PC-3 (cell line): Measurements from ENCODE around the gene KIF11. TPM values are rescaled to one million over a fixed set of nuclear protein-coding genes. Genes with fewer than 3 reads are reported as not detected.

Source experiments
- ATAC-seq: fragments of 200-7000 bp; cut with Tn5 transposase; 2 replicates; pipeline ENCODE4 v1.9.1; 2020; ENCODE audit warnings: mild to moderate bottlenecking, moderate library complexity
- BruUV-seq: library from RNA; stranded (reverse); fragments of 400-500 nt; replicated peaks from 2 replicates; lab custom pipeline; 2021; lab: Mats Ljungman, UMichigan
- CTCF ChIA-PET: fragments of 300-600 bp; sonication (Branson Sonifier 250); formaldehyde crosslinking; loops from one replicate; lab custom pipeline; 2022; ENCODE audit warnings: antibody characterized with exemption; lab: Charles Lee
- POLR2A ChIA-PET: fragments of 300-600 bp; sonication (Branson Sonifier 250); formaldehyde crosslinking; loops from one replicate; lab custom pipeline; 2022; ENCODE audit warnings: antibody characterized with exemption; ENCODE audit not compliant: unreplicated experiment; lab: Charles Lee
- DNase-seq: peaks from one replicate; pipeline ENCODE4 v3.0.0-alpha.2; 2015
- H2AFZ ChIP-seq: fragments of 300-600 bp; sonication (generic); 2 replicates; pipeline ENCODE4 v1.6.0; 2016; ENCODE audit warnings: antibody characterized with exemption, low read length
- H3F3A ChIP-seq: fragments of 300-600 bp; sonication (generic); one replicate; pipeline ENCODE4 v1.6.0; 2017; ENCODE audit warnings: antibody characterized with exemption, low read length, control low read depth, mild to moderate bottlenecking; ENCODE audit not compliant: unreplicated experiment
- H3K27ac ChIP-seq: fragments of 300-600 bp; sonication (generic); 2 replicates; pipeline ENCODE4 v1.5.1; 2016; ENCODE audit warnings: mild to moderate bottlenecking, low read length
- H3K27me3 ChIP-seq: fragments of 300-600 bp; sonication (generic); 2 replicates; pipeline ENCODE4 v1.6.1; 2016; ENCODE audit warnings: low read length, mixed read lengths
- H3K36me3 ChIP-seq: fragments of 300-600 bp; sonication (generic); 2 replicates; pipeline ENCODE4 v1.6.1; 2016; ENCODE audit warnings: low read depth, mixed run types, low read length, mixed read lengths
- H3K4me1 ChIP-seq: fragments of 300-600 bp; sonication (generic); 2 replicates; pipeline ENCODE4 v1.5.1; 2016; ENCODE audit warnings: low read length; ENCODE audit not compliant: insufficient read depth
- H3K4me2 ChIP-seq: fragments of 300-600 bp; sonication (generic); 2 replicates; pipeline ENCODE4 v1.6.0; 2016; ENCODE audit warnings: low read length
- H3K4me3 ChIP-seq: fragments of 300-600 bp; sonication (generic); 2 replicates; pipeline ENCODE4 v1.5.1; 2016; ENCODE audit warnings: mild to moderate bottlenecking, low read length, mixed read lengths
- H3K79me2 ChIP-seq: fragments of 300-600 bp; sonication (generic); 2 replicates; pipeline ENCODE4 v1.6.1; 2017; ENCODE audit warnings: low read length, mixed read lengths
- H3K9ac ChIP-seq: fragments of 300-600 bp; sonication (generic); 2 replicates; pipeline ENCODE4 v1.6.0; 2016; ENCODE audit warnings: mild to moderate bottlenecking, low read length
- H3K9me2 ChIP-seq: fragments of 300-600 bp; sonication (generic); replicated peaks from 2 replicates; pipeline ENCODE4 v1.6.1; 2016; ENCODE audit warnings: mixed run types, low read length, mixed read lengths
- H3K9me3 ChIP-seq: fragments of 300-600 bp; sonication (generic); 2 replicates; pipeline ENCODE4 v1.6.1; 2016; ENCODE audit warnings: low read length, mixed read lengths
- H4K20me1 ChIP-seq: fragments of 300-600 bp; sonication (generic); 2 replicates; pipeline ENCODE4 v1.6.1; 2016; ENCODE audit warnings: low read length, mixed read lengths
- CTCF ChIP-seq: fragments of 300-600 bp; sonication (generic); conservative IDR thresholded peaks from 2 replicates; pipeline ENCODE4 v1.5.1; 2017; ENCODE audit warnings: antibody characterized with exemption, low read depth, mild to moderate bottlenecking, low read length
- EZH2 ChIP-seq: fragments of 300-600 bp; sonication (generic); IDR thresholded peaks from one replicate; pipeline ENCODE4 v1.6.1; 2017; ENCODE audit warnings: antibody characterized with exemption, mild to moderate bottlenecking, low read length; ENCODE audit not compliant: unreplicated experiment
- EZH2phosphoT487 ChIP-seq: fragments of 300-600 bp; sonication (generic); IDR thresholded peaks from 2 replicates; pipeline ENCODE4 v1.6.1; 2018; ENCODE audit warnings: mild to moderate bottlenecking, antibody characterized with exemption, low read length, borderline replicate concordance
- intact Hi-C: fragments of 100-400 bp; cut with micrococcal nuclease; formaldehyde crosslinking; loops from 2 replicates; pipeline ENCODE4 v1.9.0; 2023
- total RNA-seq: library from RNA; depleted of rRNA; stranded (reverse); fragments of >200 nt; gene quantifications from 2 replicates; pipeline ENCODE4 v1.2.3, GENCODE V29; 2014

KIF11 gene
- total RNA-seq, 1 experiment from 2014 or later = 26.2 TPM

- H3K27me3 ChIP-seq = no peaks in the 10 kb centered on the region
- H3K9me2 ChIP-seq = no peaks in the 10 kb centered on the region
- no peak for DNase-seq
- 0 out of 2 replicates have a peak, but pooled peaks cover 4% of the 10 kb centered on the region for H4K20me1 ChIP-seq
- ChIA-PET POLR2A (no interaction called here), CTCF (no interaction called here)
- no peak overlapping the region for H2AFZ ChIP-seq
- no peak overlapping the region for H3K27ac ChIP-seq
- no peaks in the 10 kb centered on the region for H3K4me1 ChIP-seq
- H3K9ac ChIP-seq = no peak overlapping the region
- ATAC-seq = no peak
- H3K36me3 ChIP-seq = peaks cover 13% of the 10 kb centered on the region
- BruUV-seq = no TSS peak
- no peaks in the 10 kb centered on the region for H3K9me3 ChIP-seq
- no peaks in the 10 kb centered on the region for H3F3A ChIP-seq
- H3K79me2 ChIP-seq = peaks cover 76% of the 10 kb centered on the region
- H3K4me2 ChIP-seq = no peak overlapping the region
- TF ChIP-seq EZH2 = no peak
- TF ChIP-seq EZH2phosphoT487 = no peak
- TF ChIP-seq CTCF = no peak
- H3K4me3 ChIP-seq = no peak overlapping the region
- intact Hi-C loops = no loop called here
These were observed 11.9 kb downstream of the KIF11 start for GRCh38 chr10:92604841-92605240.

- Histone ChIP-seq H3K4me1 (no peaks in the 10 kb centered on the region), H3K79me2 (no peaks in the 10 kb centered on the region), H2AFZ (no peak overlapping the region), H3K27ac (no peak overlapping the region), H3K9me3 (no peaks in the 10 kb centered on the region), H3K9ac (no peak overlapping the region), H3K9me2 (no peaks in the 10 kb centered on the region), H3K4me2 (no peak overlapping the region), H3F3A (no peaks in the 10 kb centered on the region), H4K20me1 (no peaks in the 10 kb centered on the region), H3K27me3 (no peaks in the 10 kb centered on the region), H3K4me3 (no peak overlapping the region), H3K36me3 (peaks cover 15% of the 10 kb centered on the region)
- ChIA-PET POLR2A (no interaction called here), CTCF (no interaction called here)
- intact Hi-C loops = no loop called here
- TF ChIP-seq EZH2 = no peak
- TF ChIP-seq CTCF = no peak
- no peak for TF ChIP-seq EZH2phosphoT487
- no peak for ATAC-seq
- no TSS peak for BruUV-seq
- no peak for DNase-seq
These were observed 22.6 kb downstream of the KIF11 start for GRCh38 chr10:92615515-92615914.

- intact Hi-C loops = no loop called here
- ChIA-PET CTCF (no interaction called here), POLR2A (interaction anchor here (0.6 kb wide), 1 partner anchor 381 kb away, joined by 6 read pairs; no protein-coding TSS in a partner anchor)
- no peaks in the 10 kb centered on the region for H3K27me3 ChIP-seq
- H3K36me3 ChIP-seq = peaks cover 17% of the 10 kb centered on the region
- DNase-seq (no peak), ATAC-seq (0 out of 2 replicates have a peak, but pooled peaks have one; percentile 13)
- no peaks in the 10 kb centered on the region for H4K20me1 ChIP-seq
- H2AFZ ChIP-seq = no peak overlapping the region
- no peaks in the 10 kb centered on the region for H3K9me3 ChIP-seq
- no peaks in the 10 kb centered on the region for H3K4me1 ChIP-seq
- no TSS peak for BruUV-seq
- no peaks in the 10 kb centered on the region for H3K79me2 ChIP-seq
- no peak overlapping the region for H3K4me2 ChIP-seq
- no peak overlapping the region for H3K9ac ChIP-seq
- no peak overlapping the region for H3K27ac ChIP-seq
- no peaks in the 10 kb centered on the region for H3K9me2 ChIP-seq
- H3F3A ChIP-seq = no peaks in the 10 kb centered on the region
- no peak overlapping the region for H3K4me3 ChIP-seq
- no peak for TF ChIP-seq CTCF
- no peak for TF ChIP-seq EZH2phosphoT487
- no peak for TF ChIP-seq EZH2
These were observed 26.4 kb downstream of the KIF11 start for GRCh38 chr10:92619368-92619767.
